Measurements from ENCODE around the gene SMURF2. TPM values are rescaled to one million over a fixed set of nuclear protein-coding genes. Genes with fewer than 3 reads are reported as not detected.

The SMURF2 gene
- total and polyA plus RNA-seq, 2 experiments from 2014 or later = 17.1 to 31.3 TPM

GRCh38 chr17:64551461-64551860 is 110.6 kb downstream of the SMURF2 start:
- TF ChIP-seq CTCF (IDR thresholded peaks at IDR 0.05; ENCODE audit: poor library complexity) (no peak), EZH2 (IDR thresholded peaks at IDR 0.05; ENCODE audit: borderline replicate concordance) (no peak)
- no peaks in the 10 kb centered on the region for H3K36me3 ChIP-seq (replicated peaks; ENCODE audit: insufficient read depth, low read depth)
- H3K4me3 ChIP-seq = no peak overlapping the region
- no peak overlapping the region for H3K27ac ChIP-seq
- no peak overlapping the region for H3K4me2 ChIP-seq
- no peaks in the 10 kb centered on the region for H3K4me1 ChIP-seq (ENCODE audit: insufficient read depth)
- H2AFZ ChIP-seq = no peak overlapping the region
- WGBS (ENCODE audit: low lambda C conversion rate, missing lambda C conversion rate) = 68% methylated on average over 5 of the region's 5 CpGs
- no peaks in the 10 kb centered on the region for H3K79me2 ChIP-seq
- H3K9me2 ChIP-seq (replicated peaks; ENCODE audit: insufficient read depth) = no peaks in the 10 kb centered on the region
- H3K9me3 ChIP-seq (ENCODE audit: low read depth) = no peaks in the 10 kb centered on the region
- no peaks in the 10 kb centered on the region for H3K27me3 ChIP-seq
- no peak for DNase-seq (ENCODE audit: low spot score)
- no peaks in the 10 kb centered on the region for H4K20me1 ChIP-seq (ENCODE audit: insufficient read depth, poor library complexity, severe bottlenecking)

GRCh38 chr17:64547319-64547718 is 114.8 kb downstream of the SMURF2 start:
- H3K4me3 ChIP-seq = no peak overlapping the region
- no peaks in the 10 kb centered on the region for H4K20me1 ChIP-seq (ENCODE audit: insufficient read depth, poor library complexity, severe bottlenecking)

GRCh38 chr17:64546716-64547115 is 115.4 kb downstream of the SMURF2 start:
- no peaks in the 10 kb centered on the region for H3K27me3 ChIP-seq
- no peaks in the 10 kb centered on the region for H3K36me3 ChIP-seq (replicated peaks; ENCODE audit: insufficient read depth, low read depth)
- no peak overlapping the region for H3K27ac ChIP-seq
- H3K79me2 ChIP-seq = no peaks in the 10 kb centered on the region
- H2AFZ ChIP-seq = no peak overlapping the region
- no peaks in the 10 kb centered on the region for H3K9me2 ChIP-seq (replicated peaks; ENCODE audit: insufficient read depth)
- DNase-seq (ENCODE audit: low spot score) = no peak
- no peak overlapping the region for H3K4me3 ChIP-seq
- no peaks in the 10 kb centered on the region for H3K9me3 ChIP-seq (ENCODE audit: low read depth)
- TF ChIP-seq EZH2phosphoT487 (IDR thresholded peaks at IDR 0.05; ENCODE audit: low read depth, severe bottlenecking, unreplicated experiment) (no peak), CTCF (IDR thresholded peaks at IDR 0.05; ENCODE audit: poor library complexity) (no peak), EZH2 (IDR thresholded peaks at IDR 0.05; ENCODE audit: borderline replicate concordance) (no peak)
- H3K4me2 ChIP-seq = no peak overlapping the region
- no peaks in the 10 kb centered on the region for H3K4me1 ChIP-seq (ENCODE audit: insufficient read depth)
- 95% methylated on average over 7 of the region's 7 CpGs for WGBS (ENCODE audit: low lambda C conversion rate, missing lambda C conversion rate)
- H4K20me1 ChIP-seq (ENCODE audit: insufficient read depth, poor library complexity, severe bottlenecking) = no peaks in the 10 kb centered on the region

More at GRCh38 chr17:64547319-64547718, 114.8 kb downstream of the SMURF2 start:
- no peak overlapping the region for H2AFZ ChIP-seq
- no peaks in the 10 kb centered on the region for H3K9me3 ChIP-seq (ENCODE audit: low read depth)
- TF ChIP-seq EZH2 (IDR thresholded peaks at IDR 0.05; ENCODE audit: borderline replicate concordance) (no peak), CTCF (IDR thresholded peaks at IDR 0.05; ENCODE audit: poor library complexity) (no peak), EZH2phosphoT487 (IDR thresholded peaks at IDR 0.05; ENCODE audit: low read depth, severe bottlenecking, unreplicated experiment) (no peak)
- no peaks in the 10 kb centered on the region for H3K79me2 ChIP-seq
- no peaks in the 10 kb centered on the region for H3K9me2 ChIP-seq (replicated peaks; ENCODE audit: insufficient read depth)
- 77% methylated on average over 10 of the region's 10 CpGs for WGBS (ENCODE audit: low lambda C conversion rate, missing lambda C conversion rate)
- no peak overlapping the region for H3K4me2 ChIP-seq
- H3K27ac ChIP-seq = no peak overlapping the region
- no peaks in the 10 kb centered on the region for H3K4me1 ChIP-seq (ENCODE audit: insufficient read depth)
- H3K36me3 ChIP-seq (replicated peaks; ENCODE audit: insufficient read depth, low read depth) = no peaks in the 10 kb centered on the region
- H3K27me3 ChIP-seq = no peaks in the 10 kb centered on the region
- no peak for DNase-seq (ENCODE audit: low spot score)

- Histone ChIP-seq H2AFZ (no peak overlapping the region), H3K27ac (no peak overlapping the region), H3K4me2 (no peak overlapping the region), H3K79me2 (no peaks in the 10 kb centered on the region), H3K4me1 (ENCODE audit: insufficient read depth) (no peaks in the 10 kb centered on the region), H3K27me3 (no peaks in the 10 kb centered on the region), H3K9me2 (replicated peaks; ENCODE audit: insufficient read depth) (no peaks in the 10 kb centered on the region), H3K36me3 (replicated peaks; ENCODE audit: insufficient read depth, low read depth) (no peaks in the 10 kb centered on the region), H3K4me3 (no peak overlapping the region), H4K20me1 (ENCODE audit: insufficient read depth, poor library complexity, severe bottlenecking) (no peaks in the 10 kb centered on the region), H3K9me3 (ENCODE audit: low read depth) (no peaks in the 10 kb centered on the region)
- no peak for TF ChIP-seq CTCF (IDR thresholded peaks at IDR 0.05; ENCODE audit: poor library complexity)
- no peak for TF ChIP-seq EZH2 (IDR thresholded peaks at IDR 0.05; ENCODE audit: borderline replicate concordance)
- TF ChIP-seq EZH2phosphoT487 (IDR thresholded peaks at IDR 0.05; ENCODE audit: low read depth, severe bottlenecking, unreplicated experiment) = no peak
- DNase-seq (ENCODE audit: low spot score) = no peak
- 98% methylated on average over 2 of the region's 2 CpGs for WGBS (ENCODE audit: low lambda C conversion rate, missing lambda C conversion rate)
Observed at GRCh38 chr17:64544742-64545141, 117.4 kb downstream of the SMURF2 start.

All from hepatocyte (in vitro differentiated cells).